CMK (cell line): ENCODE data around the gene STRN3.

Experiments
- DNase-seq: peaks from one replicate; pipeline ENCODE4 v3.0.0-alpha.2; 2010; ENCODE audit warnings: low read depth

STRN3 gene

DNA sequence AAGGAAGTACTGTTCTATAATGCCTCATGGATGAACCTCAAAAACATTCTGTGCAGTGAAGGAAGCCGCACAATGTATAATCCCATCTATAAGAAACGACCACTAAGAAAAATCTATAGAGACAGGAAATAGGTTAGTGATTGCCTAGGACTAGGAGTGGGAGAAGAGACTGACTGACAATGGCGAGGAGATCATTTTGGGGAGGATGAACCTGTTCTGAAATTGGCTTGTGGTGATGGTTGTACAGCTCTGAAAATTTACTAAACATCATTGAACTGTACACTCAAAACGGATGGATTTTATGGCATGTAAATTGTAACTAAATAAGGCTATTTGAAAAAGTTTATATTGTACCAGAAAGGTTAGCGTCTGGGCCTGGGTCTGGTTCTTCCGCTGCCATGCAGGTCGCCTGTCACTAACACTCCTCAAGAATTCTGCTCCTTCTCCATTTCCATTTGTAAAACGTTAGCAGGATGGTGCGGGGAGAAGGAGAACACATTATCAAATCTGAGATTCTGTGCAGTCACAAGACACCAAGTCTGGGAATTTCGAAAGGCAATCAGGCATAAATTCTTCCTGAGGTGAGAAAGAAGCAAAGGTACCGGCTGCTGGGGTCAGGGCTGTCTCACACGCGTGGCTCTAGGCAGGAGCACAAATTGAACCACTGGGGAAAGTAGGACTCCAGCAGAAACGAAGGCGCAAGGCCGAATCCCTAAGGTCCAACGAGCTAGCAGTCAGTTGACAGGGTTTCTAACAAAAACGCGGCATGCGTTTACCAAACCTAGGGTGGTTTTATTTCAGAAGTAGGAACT is 152.7 kb downstream of the STRN3 start:
- DNase-seq: no peak

- no peak for DNase-seq
Observed at GRCh38 chr14:30872602-30873001, 153.6 kb downstream of the STRN3 start.

GRCh38 chr14:30869551-30870155 is 156.5 kb downstream of the STRN3 start:
- DNase-seq: no peak

GRCh38 chr14:30868736-30869135 is 157.4 kb downstream of the STRN3 start:
- DNase-seq: no peak

GRCh38 chr14:30864934-30865333 is 161.2 kb downstream of the STRN3 start:
- no peak for DNase-seq

GRCh38 chr14:30861200-30861599 is 165.0 kb downstream of the STRN3 start:
- DNase-seq: no peak

DNA sequence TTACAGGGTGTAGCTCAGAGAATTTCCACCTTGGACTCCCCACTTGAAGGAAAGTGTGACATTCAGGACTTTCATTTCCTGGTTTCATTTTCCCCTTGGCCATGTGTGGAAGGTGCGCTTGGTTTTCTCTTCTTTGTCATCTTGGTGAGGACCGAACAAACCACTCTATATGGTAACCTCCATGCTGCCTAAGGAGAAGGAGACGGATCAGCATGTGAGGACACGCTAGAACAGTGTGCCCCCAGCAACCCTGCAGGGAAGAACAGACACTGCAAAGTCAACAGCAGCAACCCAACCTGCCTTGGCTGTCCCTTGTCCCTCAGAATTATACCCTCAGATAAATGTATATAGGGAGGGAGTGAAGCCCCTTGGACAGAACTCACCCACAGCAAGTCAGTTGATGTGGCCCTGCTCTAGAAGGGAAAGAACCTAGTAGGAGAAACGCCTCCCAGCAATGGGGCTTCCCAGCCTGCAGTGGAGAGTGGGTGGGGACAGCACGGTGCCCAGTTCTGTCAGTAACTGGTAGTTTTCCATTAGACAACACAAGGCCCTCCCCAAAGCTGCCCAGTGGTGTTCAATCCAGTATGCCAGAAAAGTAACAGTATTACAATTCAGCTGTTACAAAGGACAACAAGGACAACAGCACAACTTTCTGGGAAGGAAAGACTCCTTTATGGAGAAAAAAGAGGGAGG is 170.7 kb downstream of the STRN3 start:
- DNase-seq: no peak

DNA sequence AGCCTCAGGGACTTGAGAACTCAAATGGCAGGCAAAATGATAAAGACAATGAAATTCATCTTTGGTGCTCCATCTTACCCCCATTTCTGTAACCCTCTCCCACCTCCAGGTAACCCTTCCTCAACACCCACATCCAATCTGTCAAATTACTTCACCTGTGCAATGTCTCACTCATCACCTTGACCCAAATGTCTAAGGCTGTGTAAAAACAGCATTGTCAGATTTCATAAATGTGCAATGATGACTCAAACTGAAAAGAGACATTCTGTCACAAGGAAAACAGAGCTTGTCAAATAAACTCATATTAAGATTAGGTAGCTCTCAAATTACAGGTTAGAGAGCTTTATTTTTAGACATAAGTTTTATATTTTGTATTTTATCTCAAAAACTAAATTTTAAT is 171.7 kb downstream of the STRN3 start:
- no peak for DNase-seq

DNA sequence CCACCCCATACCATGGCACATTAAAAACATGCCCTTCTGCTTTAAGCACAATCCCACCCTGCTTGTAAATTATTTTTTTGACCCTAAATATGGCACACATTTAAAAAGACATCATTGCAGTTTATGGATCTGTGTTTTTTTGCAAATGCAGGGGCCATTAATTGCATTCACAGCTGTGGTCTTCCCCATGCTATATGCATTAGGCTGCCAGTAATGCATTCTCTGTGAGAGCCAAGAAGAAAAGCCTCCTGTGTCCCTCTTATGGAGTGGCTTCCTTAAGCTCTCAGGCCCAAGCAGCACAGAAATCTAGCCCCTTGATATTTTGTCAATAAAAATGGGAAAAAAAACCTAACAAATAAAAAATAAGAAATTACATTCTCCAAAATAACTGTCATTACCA is 172.2 kb downstream of the STRN3 start:
- no peak for DNase-seq

GRCh38 chr14:30849983-30850382 is 176.2 kb downstream of the STRN3 start:
- DNase-seq: no peak

GRCh38 chr14:30849354-30849753 is 176.8 kb downstream of the STRN3 start:
- no peak for DNase-seq

DNA sequence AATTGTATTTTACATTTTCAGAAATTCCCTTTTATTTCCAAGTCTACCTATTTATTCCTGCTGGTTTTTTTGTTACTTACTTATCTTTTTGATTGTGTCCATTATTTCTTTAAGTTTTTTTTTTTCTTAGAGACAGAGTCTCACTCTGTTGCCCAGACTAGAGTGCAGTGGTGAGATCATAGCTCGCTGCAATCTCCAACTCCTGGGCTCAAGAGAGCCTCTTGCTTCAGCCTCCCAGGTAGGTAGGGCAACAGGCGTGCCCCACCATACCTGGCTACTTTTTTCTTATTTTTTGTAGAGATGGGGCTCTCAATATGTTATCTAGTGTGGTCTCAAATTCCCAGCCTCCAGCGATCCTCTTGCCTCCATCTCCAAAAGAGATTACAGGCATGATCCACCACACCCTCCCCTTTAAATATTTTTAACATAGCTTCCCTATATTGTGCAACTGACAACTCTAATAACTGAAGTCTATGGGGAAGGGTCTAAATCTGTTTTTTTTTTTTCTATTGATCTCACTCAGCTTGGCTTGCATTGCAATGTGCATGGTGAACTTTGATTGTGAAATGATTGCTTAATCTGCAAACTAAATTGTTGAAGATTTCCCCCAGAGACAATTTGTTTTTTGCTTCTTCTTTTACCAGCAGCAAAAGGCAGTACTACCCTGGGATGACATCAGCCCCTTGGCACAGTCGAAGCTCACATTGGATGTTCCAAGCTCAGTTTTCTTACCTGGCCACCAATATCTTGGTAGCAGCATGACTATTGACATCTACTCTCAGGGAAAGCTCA is 177.5 kb downstream of the STRN3 start:
- no peak for DNase-seq
